ENCODE measurements around the gene GPR84. TPM values are rescaled to one million over a fixed set of nuclear protein-coding genes. Genes with fewer than 3 reads are reported as not detected.

The GPR84 gene
- polyA plus RNA-seq (2013, experiment 1 of 2): 0.26 TPM
- not detected for polyA plus RNA-seq (2013, experiment 2 of 2)

GRCh38 chr12:54364413-54364812 is at the start of gene GPR84:
TSS of gene GPR84 (minus strand) at chr12:54364486. CDS start at chr12:54363851, 635 bp downstream.
- Histone ChIP-seq H3K9me3 (ENCODE audit: control insufficient read depth, low read length) (no peaks in the 10 kb centered on the region), H3K4me3 (ENCODE audit: extremely low read depth, insufficient read depth, low read length, poor library complexity, severe bottlenecking) (no peak within 1 kb of the TSS), H3K4me1 (ENCODE audit: control insufficient read depth, insufficient read depth, low read length, poor library complexity, severe bottlenecking) (peaks cover 33% of the 10 kb centered on the region), H3K27ac (ENCODE audit: low read depth, low read length, severe bottlenecking) (no peak within 1 kb of the TSS), H3K36me3 (ENCODE audit: control insufficient read depth, insufficient read depth, low read length) (no peaks in the 10 kb centered on the region)
- WGBS, 2 experiments (ENCODE audit: insufficient coverage in 2 of 2): 91 to 92% methylated on average over 2 to 4 of the region's 4 CpGs

GRCh38 chr12:54413284-54414190 is 49.3 kb upstream of the GPR84 start:
- Histone ChIP-seq H3K27ac (ENCODE audit: low read depth, low read length, severe bottlenecking) (peak overlapping the region; percentile 76), H3K36me3 (ENCODE audit: control insufficient read depth, insufficient read depth, low read length) (peaks cover 79% of the 10 kb centered on the region), H3K9me3 (ENCODE audit: control insufficient read depth, low read length) (no peaks in the 10 kb centered on the region), H3K4me3 (ENCODE audit: extremely low read depth, insufficient read depth, low read length, poor library complexity, severe bottlenecking) (no peak overlapping the region), H3K4me1 (ENCODE audit: control insufficient read depth, insufficient read depth, low read length, poor library complexity, severe bottlenecking) (peaks cover 46% of the 10 kb centered on the region)
- WGBS, 2 experiments (ENCODE audit: insufficient coverage in 2 of 2): 83 to 90% methylated on average over 5 of the region's 9 CpGs

- peaks cover 46% of the 10 kb centered on the region for H3K4me1 ChIP-seq (ENCODE audit: control insufficient read depth, insufficient read depth, low read length, poor library complexity, severe bottlenecking)
- H3K36me3 ChIP-seq (ENCODE audit: control insufficient read depth, insufficient read depth, low read length): peaks cover 86% of the 10 kb centered on the region
- H3K27ac ChIP-seq (ENCODE audit: low read depth, low read length, severe bottlenecking): peak overlapping the region; percentile 43
- no peaks in the 10 kb centered on the region for H3K9me3 ChIP-seq (ENCODE audit: control insufficient read depth, low read length)
- no peak overlapping the region for H3K4me3 ChIP-seq (ENCODE audit: extremely low read depth, insufficient read depth, low read length, poor library complexity, severe bottlenecking)
- 87 to 90% methylated on average over 2 of the region's 3 CpGs for whole genome bisulfite sequencing, 2 experiments (ENCODE audit: insufficient coverage in 2 of 2)
These were observed 48.5 kb upstream of the GPR84 start for GRCh38 chr12:54412786-54413185.

- H3K4me1 ChIP-seq (ENCODE audit: control insufficient read depth, insufficient read depth, low read length, poor library complexity, severe bottlenecking): peaks cover 46% of the 10 kb centered on the region
- H3K27ac ChIP-seq (ENCODE audit: low read depth, low read length, severe bottlenecking): peak overlapping the region; percentile 43
- no peaks in the 10 kb centered on the region for H3K9me3 ChIP-seq (ENCODE audit: control insufficient read depth, low read length)
- WGBS, 2 experiments (ENCODE audit: insufficient coverage in 2 of 2): 80 to 94% methylated on average over 1 to 2 of the region's 4 CpGs
- H3K36me3 ChIP-seq (ENCODE audit: control insufficient read depth, insufficient read depth, low read length): peaks cover 91% of the 10 kb centered on the region
- H3K4me3 ChIP-seq (ENCODE audit: extremely low read depth, insufficient read depth, low read length, poor library complexity, severe bottlenecking): no peak overlapping the region
These were observed 48.1 kb upstream of the GPR84 start for GRCh38 chr12:54412348-54412747.

- H3K9me3 ChIP-seq (ENCODE audit: control insufficient read depth, low read length): no peaks in the 10 kb centered on the region
- 44 to 66% methylated on average over 2 to 5 of the region's 10 CpGs for WGBS, 2 experiments (ENCODE audit: insufficient coverage in 2 of 2)
- peaks cover 95% of the 10 kb centered on the region for H3K36me3 ChIP-seq (ENCODE audit: control insufficient read depth, insufficient read depth, low read length)
- peaks cover 42% of the 10 kb centered on the region for H3K4me1 ChIP-seq (ENCODE audit: control insufficient read depth, insufficient read depth, low read length, poor library complexity, severe bottlenecking)
- peak overlapping the region; percentile 43 for H3K27ac ChIP-seq (ENCODE audit: low read depth, low read length, severe bottlenecking)
- no peak overlapping the region for H3K4me3 ChIP-seq (ENCODE audit: extremely low read depth, insufficient read depth, low read length, poor library complexity, severe bottlenecking)
These were observed 47.3 kb upstream of the GPR84 start for GRCh38 chr12:54411391-54412241.

GRCh38 chr12:54409267-54409666 is 45.0 kb upstream of the GPR84 start:
- H3K4me3 ChIP-seq (ENCODE audit: extremely low read depth, insufficient read depth, low read length, poor library complexity, severe bottlenecking): no peak overlapping the region
- H3K27ac ChIP-seq (ENCODE audit: low read depth, low read length, severe bottlenecking): no peak overlapping the region
- 100% methylated on average over 1 to 5 of the region's 8 CpGs for WGBS, 2 experiments (ENCODE audit: insufficient coverage in 2 of 2)
- H3K36me3 ChIP-seq (ENCODE audit: control insufficient read depth, insufficient read depth, low read length): peaks cover 99% of the 10 kb centered on the region
- H3K4me1 ChIP-seq (ENCODE audit: control insufficient read depth, insufficient read depth, low read length, poor library complexity, severe bottlenecking): peaks cover 28% of the 10 kb centered on the region
- no peaks in the 10 kb centered on the region for H3K9me3 ChIP-seq (ENCODE audit: control insufficient read depth, low read length)

GRCh38 chr12:54407183-54407905 is 43.1 kb upstream of the GPR84 start:
- WGBS, 2 experiments (ENCODE audit: insufficient coverage in 2 of 2): 93 to 96% methylated on average over 4 to 5 of the region's 5 CpGs
- Histone ChIP-seq H3K27ac (ENCODE audit: low read depth, low read length, severe bottlenecking) (no peak overlapping the region), H3K4me1 (ENCODE audit: control insufficient read depth, insufficient read depth, low read length, poor library complexity, severe bottlenecking) (peaks cover 9% of the 10 kb centered on the region), H3K36me3 (ENCODE audit: control insufficient read depth, insufficient read depth, low read length) (peaks cover 100% of the 10 kb centered on the region), H3K4me3 (ENCODE audit: extremely low read depth, insufficient read depth, low read length, poor library complexity, severe bottlenecking) (no peak overlapping the region), H3K9me3 (ENCODE audit: control insufficient read depth, low read length) (no peaks in the 10 kb centered on the region)

- no peak overlapping the region for H3K4me3 ChIP-seq (ENCODE audit: extremely low read depth, insufficient read depth, low read length, poor library complexity, severe bottlenecking)
- H3K4me1 ChIP-seq (ENCODE audit: control insufficient read depth, insufficient read depth, low read length, poor library complexity, severe bottlenecking): no peaks in the 10 kb centered on the region
- 86 to 88% methylated on average over 3 to 6 of the region's 7 CpGs for WGBS, 2 experiments (ENCODE audit: insufficient coverage in 2 of 2)
- H3K27ac ChIP-seq (ENCODE audit: low read depth, low read length, severe bottlenecking): no peak overlapping the region
- no peaks in the 10 kb centered on the region for H3K9me3 ChIP-seq (ENCODE audit: control insufficient read depth, low read length)
- H3K36me3 ChIP-seq (ENCODE audit: control insufficient read depth, insufficient read depth, low read length): peaks cover 100% of the 10 kb centered on the region
These were observed 41.3 kb upstream of the GPR84 start for GRCh38 chr12:54405573-54405972.

- Histone ChIP-seq H3K36me3 (ENCODE audit: control insufficient read depth, insufficient read depth, low read length) (peaks cover 100% of the 10 kb centered on the region), H3K4me3 (ENCODE audit: extremely low read depth, insufficient read depth, low read length, poor library complexity, severe bottlenecking) (no peak overlapping the region), H3K27ac (ENCODE audit: low read depth, low read length, severe bottlenecking) (no peak overlapping the region), H3K9me3 (ENCODE audit: control insufficient read depth, low read length) (no peaks in the 10 kb centered on the region), H3K4me1 (ENCODE audit: control insufficient read depth, insufficient read depth, low read length, poor library complexity, severe bottlenecking) (no peaks in the 10 kb centered on the region)
- 93 to 98% methylated on average over 9 to 10 of the region's 10 CpGs for WGBS, 2 experiments (ENCODE audit: insufficient coverage in 2 of 2)
These were observed 40.8 kb upstream of the GPR84 start for GRCh38 chr12:54405106-54405505.

Measured in mesodermal cell (in vitro differentiated cells).